Measurements from ENCODE around the gene CIAPIN1. TPM values are rescaled to one million over a fixed set of nuclear protein-coding genes. Genes with fewer than 3 reads are reported as not detected.

Gene CIAPIN1
- total and polyA plus RNA-seq, 2 donors from 2014 or later, result 53.6 to 56.3 TPM

GRCh38 chr16:57380671-57381462 lies 66.3 kb downstream of the CIAPIN1 start:
- no peaks in the 10 kb centered on the region for H3K9me3 ChIP-seq (ENCODE audit: control insufficient read depth in 2 of 3, insufficient read depth in 1 of 3, low read length in 3 of 3)
- H3K4me3 ChIP-seq (ENCODE audit: low read length in 3 of 3), result no peak overlapping the region
- FAIRE-seq, result no peak
- no peaks in the 10 kb centered on the region for H3K27me3 ChIP-seq (ENCODE audit: control insufficient read depth, insufficient read depth, low read length)
- no peak for TF ChIP-seq CTCF (IDR thresholded peaks at IDR 0.05; ENCODE audit: borderline replicate concordance, extremely low read depth, insufficient read depth)
- H3K27ac ChIP-seq (ENCODE audit: low read depth in 2 of 2, low read length in 2 of 2), result peak overlapping the region in 1 of 2 donors; percentile 10
- no peak for DNase-seq
- H3K4me1 ChIP-seq (ENCODE audit: control insufficient read depth in 2 of 3, insufficient read depth in 2 of 3, low read depth in 1 of 3, low read length in 3 of 3), result peaks cover 0 to 15% (median 8%) of the 10 kb centered on the region in 3 donors
- intact Hi-C loops (cut with DNase I), result no loop called here
- peak overlapping the region in 1 of 3 donors; percentile 1 for H3K9ac ChIP-seq (ENCODE audit: low read length in 3 of 3)
- H3K36me3 ChIP-seq (ENCODE audit: control insufficient read depth in 2 of 3, insufficient read depth in 3 of 3, low read length in 3 of 3), result peaks cover 0 to 7% (median 2%) of the 10 kb centered on the region in 3 donors

- H3K9me3 ChIP-seq (ENCODE audit: control insufficient read depth in 2 of 3, insufficient read depth in 1 of 3, low read length in 3 of 3), result no peaks in the 10 kb centered on the region
- no peak for TF ChIP-seq CTCF (IDR thresholded peaks at IDR 0.05; ENCODE audit: borderline replicate concordance, extremely low read depth, insufficient read depth)
- peaks cover 0 to 7% (median 2%) of the 10 kb centered on the region in 3 donors for H3K36me3 ChIP-seq (ENCODE audit: control insufficient read depth in 2 of 3, insufficient read depth in 3 of 3, low read length in 3 of 3)
- FAIRE-seq, result no peak
- H3K4me1 ChIP-seq (ENCODE audit: control insufficient read depth in 2 of 3, insufficient read depth in 2 of 3, low read depth in 1 of 3, low read length in 3 of 3), result peaks cover 0 to 18% (median 14%) of the 10 kb centered on the region in 3 donors
- intact Hi-C loops (cut with DNase I), result no loop called here
- peak in 1 of 5 donors; percentile 82 for DNase-seq
- no peaks in the 10 kb centered on the region for H3K27me3 ChIP-seq (ENCODE audit: control insufficient read depth, insufficient read depth, low read length)
- H3K9ac ChIP-seq (ENCODE audit: low read length in 3 of 3), result no peak overlapping the region
- peak overlapping the region in 1 of 2 donors; percentile 11 for H3K27ac ChIP-seq (ENCODE audit: low read depth in 2 of 2, low read length in 2 of 2)
- no peak overlapping the region for H3K4me3 ChIP-seq (ENCODE audit: low read length in 3 of 3)
Observed at GRCh38 chr16:57379579-57379978, 67.6 kb downstream of the CIAPIN1 start.

Other genes with a start within 250 kb of the CIAPIN1 start
- 61.5 TPM for gene ARL2BP, start 202.1 kb downstream of the CIAPIN1 start, total RNA-seq
- 53.9 TPM for gene ARL2BP, start 202.1 kb downstream of the CIAPIN1 start, polyA plus RNA-seq (ENCODE audit: insufficient read depth, low read depth, low replicate concordance)
- 64.4 TPM for gene PLLP, start 162.7 kb downstream of the CIAPIN1 start, total RNA-seq
- 83.8 TPM for gene PLLP, start 162.7 kb downstream of the CIAPIN1 start, polyA plus RNA-seq (ENCODE audit: insufficient read depth, low read depth, low replicate concordance)
- gene CCL22, start 88.6 kb downstream of the CIAPIN1 start, total RNA-seq, result 1.3 TPM
- not detected for gene CCL22, start 88.6 kb downstream of the CIAPIN1 start, polyA plus RNA-seq (ENCODE audit: insufficient read depth, low read depth, low replicate concordance)
- gene CX3CL1, start 74.9 kb downstream of the CIAPIN1 start, total RNA-seq, result 46.4 TPM
- gene CX3CL1, start 74.9 kb downstream of the CIAPIN1 start, polyA plus RNA-seq (ENCODE audit: insufficient read depth, low read depth, low replicate concordance), result 39.1 TPM
- 1.5 TPM for gene CCL17, start 42.6 kb downstream of the CIAPIN1 start, total RNA-seq
- not detected for gene CCL17, start 42.6 kb downstream of the CIAPIN1 start, polyA plus RNA-seq (ENCODE audit: insufficient read depth, low read depth, low replicate concordance)
- gene COQ9, start 94 bp upstream of the CIAPIN1 start, total RNA-seq, result 78.0 TPM
- gene COQ9, start 94 bp upstream of the CIAPIN1 start, polyA plus RNA-seq (ENCODE audit: insufficient read depth, low read depth, low replicate concordance), result 200 TPM
- 58.9 TPM for gene POLR2C, start 15.3 kb upstream of the CIAPIN1 start, total RNA-seq
- gene POLR2C, start 15.3 kb upstream of the CIAPIN1 start, polyA plus RNA-seq (ENCODE audit: insufficient read depth, low read depth, low replicate concordance), result 68.9 TPM
- 63.7 TPM for gene DOK4, start 39.1 kb upstream of the CIAPIN1 start, total RNA-seq
- gene DOK4, start 39.1 kb upstream of the CIAPIN1 start, polyA plus RNA-seq (ENCODE audit: insufficient read depth, low read depth, low replicate concordance), result 57.2 TPM
- gene CCDC102A, start 89.2 kb upstream of the CIAPIN1 start, total RNA-seq, result 11.9 TPM
- 5.7 TPM for gene CCDC102A, start 89.2 kb upstream of the CIAPIN1 start, polyA plus RNA-seq (ENCODE audit: insufficient read depth, low read depth, low replicate concordance)
- gene ADGRG5, start 95.3 kb upstream of the CIAPIN1 start, total RNA-seq, result 2.2 TPM
- 0.15 TPM for gene ADGRG5, start 95.3 kb upstream of the CIAPIN1 start, polyA plus RNA-seq (ENCODE audit: insufficient read depth, low read depth, low replicate concordance)
- 351 TPM for gene ADGRG1, start 181.2 kb upstream of the CIAPIN1 start, total RNA-seq
- 188 TPM for gene ADGRG1, start 181.2 kb upstream of the CIAPIN1 start, polyA plus RNA-seq (ENCODE audit: insufficient read depth, low read depth, low replicate concordance)
- gene ADGRG3, start 220.9 kb upstream of the CIAPIN1 start, total RNA-seq, result 1.8 TPM
- 0.17 TPM for gene ADGRG3, start 220.9 kb upstream of the CIAPIN1 start, polyA plus RNA-seq (ENCODE audit: insufficient read depth, low read depth, low replicate concordance)
- 3.2 TPM for gene DRC7, start 247.4 kb upstream of the CIAPIN1 start, total RNA-seq
- 1.8 TPM for gene DRC7, start 247.4 kb upstream of the CIAPIN1 start, polyA plus RNA-seq (ENCODE audit: insufficient read depth, low read depth, low replicate concordance)

Measured in kidney (tissue), 14 donors.